Measurements from ENCODE around the gene VPS37B. TPM values are rescaled to one million over a fixed set of nuclear protein-coding genes. Genes with fewer than 3 reads are reported as not detected.

Gene VPS37B
- total RNA-seq, 1 donor from 2014 or later = 31.7 TPM

DNA sequence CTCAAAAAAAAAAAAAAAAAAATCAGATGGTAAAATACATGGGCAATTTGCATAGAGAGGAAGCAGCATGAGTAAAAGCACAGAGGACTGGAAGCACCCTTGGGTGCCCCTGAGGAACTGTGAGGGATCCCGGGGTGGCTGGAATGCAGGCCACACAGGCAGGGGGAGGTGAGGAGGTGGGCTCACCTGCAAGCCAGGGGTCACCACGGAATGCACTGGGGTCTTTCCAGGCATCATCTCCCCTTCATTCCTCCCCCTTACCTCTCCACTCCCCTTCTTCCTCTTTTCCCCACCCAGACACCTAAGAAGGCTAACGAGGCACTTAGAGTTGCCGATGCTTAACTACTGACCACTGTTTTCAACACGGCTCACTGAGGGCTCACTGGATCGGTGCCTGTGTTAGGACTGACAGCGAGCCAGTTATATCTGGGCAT is 75.1 kb downstream of the VPS37B start:
- intact Hi-C loops (cut with micrococcal nuclease) = no loop called here

DNA sequence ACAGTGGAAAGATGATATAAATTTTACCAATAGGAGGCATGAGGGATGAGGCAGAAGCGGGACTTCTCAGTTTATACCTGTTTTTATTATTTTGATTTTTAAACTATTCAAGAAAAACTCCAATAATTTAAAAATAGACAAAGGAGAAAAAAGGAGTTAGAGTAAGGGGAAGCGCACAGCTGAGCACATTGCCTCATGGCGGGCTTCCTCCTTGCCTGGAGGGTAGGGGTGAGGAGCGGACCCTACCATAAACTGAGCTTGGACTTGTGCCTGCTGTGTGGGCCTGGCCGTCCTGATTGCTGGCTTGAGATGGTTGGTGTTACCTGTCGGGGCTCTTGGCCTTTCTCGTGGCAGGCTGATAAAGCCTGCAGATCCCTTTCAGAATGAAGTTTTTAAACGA is 75.8 kb downstream of the VPS37B start:
- intact Hi-C loops (cut with micrococcal nuclease) = no loop called here

DNA sequence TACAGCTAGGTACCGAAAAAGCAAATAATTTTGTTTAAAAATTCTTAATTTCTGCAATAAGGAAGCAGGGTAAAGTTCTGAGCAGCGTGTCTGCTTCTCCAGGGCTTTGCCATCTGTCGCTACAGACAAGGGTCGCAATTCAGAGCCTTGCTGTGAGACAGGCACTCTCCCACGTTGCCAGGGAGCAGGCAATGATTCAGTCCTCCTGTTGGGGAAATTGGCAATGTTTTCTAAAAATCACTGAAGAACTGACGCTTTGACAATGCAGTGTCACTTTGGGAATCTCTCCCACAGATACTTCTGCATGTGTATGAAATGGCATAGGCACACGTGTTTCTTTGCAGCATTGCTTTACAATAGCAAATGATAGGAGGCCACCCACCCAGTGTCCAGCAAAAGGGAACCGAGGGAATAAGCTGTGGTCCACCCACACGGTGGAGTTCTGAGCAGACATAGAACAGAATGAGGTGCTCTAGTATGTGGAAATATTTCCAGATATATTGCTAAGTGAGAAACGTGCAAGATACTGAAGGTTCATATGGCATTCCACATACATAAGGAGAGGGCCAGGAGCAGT is 76.6 kb downstream of the VPS37B start:
- intact Hi-C loops (cut with micrococcal nuclease) = no loop called here

Other genes starting within 250 kb of the VPS37B start
- 0.27 and 0.29 TPM in 2 replicates for gene HCAR2, start 192.8 kb downstream of the VPS37B start, total RNA-seq
- gene HCAR3, start 179.3 kb downstream of the VPS37B start, total RNA-seq = 0.15 and 0.27 TPM in 2 replicates
- gene HCAR1, start 165.3 kb downstream of the VPS37B start, total RNA-seq = 2.0 and 2.4 TPM in 2 replicates
- 64.6 and 69.6 TPM in 2 replicates for gene DENR, start 143.3 kb downstream of the VPS37B start, total RNA-seq
- 0.32 and 0.46 TPM in 2 replicates for gene CCDC62, start 121.6 kb downstream of the VPS37B start, total RNA-seq
- gene HIP1R, start 60.7 kb downstream of the VPS37B start, total RNA-seq = 24.5 and 24.9 TPM in 2 replicates
- 4.9 and 7.1 TPM in 2 replicates for gene ABCB9, start 70.3 kb upstream of the VPS37B start, total RNA-seq
- 22.3 and 24.3 TPM in 2 replicates for gene OGFOD2, start 79.1 kb upstream of the VPS37B start, total RNA-seq
- 150 and 160 TPM in 2 replicates for gene ARL6IP4, start 84.6 kb upstream of the VPS37B start, total RNA-seq